Stomach (tissue), 4 donors: ENCODE measurements around the gene MAP3K20.

Experiments used
- CTCF ChIP-seq, 7 experiments: fragments of 450-650 bp in 4 of 7; fragments of 200-600 bp in 3 of 7; sonication (generic) in 3 of 7; IDR thresholded peaks; one replicate each; pipeline ENCODE4 v1.5.1; 2016 to 2019; ENCODE audit warnings: antibody characterized with exemption in 7 of 7, control low read depth in 2 of 7, mild to moderate bottlenecking in 1 of 7
- POLR2A ChIP-seq, 4 donors: fragments of 450-650 bp; IDR thresholded peaks; one replicate each; pipeline ENCODE4 v1.6.1; 2016; ENCODE audit warnings: antibody characterized with exemption in 4 of 4, control low read depth in 2 of 4, mild to moderate bottlenecking in 1 of 4, moderate library complexity in 1 of 4
- POLR2AphosphoS5 ChIP-seq, 3 donors: sonication (generic); formaldehyde crosslinking; IDR thresholded peaks; one replicate each; pipeline ENCODE4 v1.6.1; 2016; ENCODE audit warnings: antibody characterized with exemption in 3 of 3

GRCh38 chr2:173118395-173118794 is 42.7 kb downstream of the MAP3K20 start:
- TF ChIP-seq CTCF (IDR thresholded peaks at IDR 0.05), result no peak
- TF ChIP-seq POLR2A (IDR thresholded peaks at IDR 0.05), result no peak
- no peak for TF ChIP-seq POLR2AphosphoS5 (IDR thresholded peaks at IDR 0.05)
